ENCODE results near the gene MTRF1.

DNA sequence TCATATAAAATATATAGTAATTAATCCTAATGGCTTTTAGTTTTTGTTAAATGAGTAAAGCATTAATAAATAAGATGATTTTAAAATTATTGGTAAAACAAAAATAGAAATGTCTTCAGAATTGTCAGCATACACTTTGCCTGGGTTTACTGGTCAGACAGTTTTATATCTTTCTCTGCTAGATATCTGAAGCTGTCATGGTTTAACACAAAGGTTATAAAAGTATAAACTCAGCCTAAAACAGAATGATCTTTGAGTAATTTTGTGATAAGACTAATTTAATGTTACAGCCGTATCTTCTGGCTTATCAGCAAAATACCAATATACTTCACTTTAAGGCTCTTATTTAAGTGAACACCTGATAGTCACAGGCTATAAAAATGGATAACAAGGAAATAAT is 29.9 kb upstream of the MTRF1 start:
- TF ChIP-seq CTCF (IDR thresholded peaks at IDR 0.05) (no peak), POLR2A (IDR thresholded peaks at IDR 0.05) (no peak)

Measured in body of pancreas (tissue), 4 donors.